Testis (tissue), 2 donors: ENCODE data around the gene ADAMTS7.

ENCODE experiments used
- POLR2A ChIP-seq: fragments of 450-650 bp; IDR thresholded peaks from one replicate; pipeline ENCODE4 v1.6.1; 2017; ENCODE audit warnings: antibody characterized with exemption, mild to moderate bottlenecking, moderate library complexity
- TF ChIP-seq, protein P1 (sequence below), 3 experiments: fragments of 450-650 bp in 2 of 3; fragments of 200-600 bp in 1 of 3; sonication (generic) in 1 of 3; IDR thresholded peaks; one replicate each; pipeline ENCODE4 v1.5.1; 2016 to 2019; ENCODE audit warnings: antibody characterized with exemption in 3 of 3, mild to moderate bottlenecking in 2 of 3, moderate library complexity in 1 of 3

DNA sequence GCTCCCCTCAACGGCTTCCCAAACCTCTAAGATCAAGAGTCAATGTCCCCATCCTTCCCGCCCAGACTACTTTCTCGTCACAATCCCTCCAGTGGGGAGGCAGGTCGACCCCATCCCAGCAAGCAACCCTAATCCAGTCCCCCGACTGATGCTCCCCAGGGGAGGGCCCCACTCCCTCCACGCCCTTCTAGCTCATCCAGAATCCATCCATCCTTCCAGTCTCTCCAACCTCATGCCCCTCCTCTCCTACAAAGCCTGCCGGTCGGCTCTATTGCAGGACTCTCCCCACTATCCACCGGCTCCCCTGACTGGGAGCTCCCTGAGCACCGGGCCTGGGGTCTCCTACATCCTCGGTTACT is 1.3 kb downstream of the ADAMTS7 start:
- TF ChIP-seq, protein P1, sequence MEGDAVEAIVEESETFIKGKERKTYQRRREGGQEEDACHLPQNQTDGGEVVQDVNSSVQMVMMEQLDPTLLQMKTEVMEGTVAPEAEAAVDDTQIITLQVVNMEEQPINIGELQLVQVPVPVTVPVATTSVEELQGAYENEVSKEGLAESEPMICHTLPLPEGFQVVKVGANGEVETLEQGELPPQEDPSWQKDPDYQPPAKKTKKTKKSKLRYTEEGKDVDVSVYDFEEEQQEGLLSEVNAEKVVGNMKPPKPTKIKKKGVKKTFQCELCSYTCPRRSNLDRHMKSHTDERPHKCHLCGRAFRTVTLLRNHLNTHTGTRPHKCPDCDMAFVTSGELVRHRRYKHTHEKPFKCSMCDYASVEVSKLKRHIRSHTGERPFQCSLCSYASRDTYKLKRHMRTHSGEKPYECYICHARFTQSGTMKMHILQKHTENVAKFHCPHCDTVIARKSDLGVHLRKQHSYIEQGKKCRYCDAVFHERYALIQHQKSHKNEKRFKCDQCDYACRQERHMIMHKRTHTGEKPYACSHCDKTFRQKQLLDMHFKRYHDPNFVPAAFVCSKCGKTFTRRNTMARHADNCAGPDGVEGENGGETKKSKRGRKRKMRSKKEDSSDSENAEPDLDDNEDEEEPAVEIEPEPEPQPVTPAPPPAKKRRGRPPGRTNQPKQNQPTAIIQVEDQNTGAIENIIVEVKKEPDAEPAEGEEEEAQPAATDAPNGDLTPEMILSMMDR (IDR thresholded peaks at IDR 0.05): no peak
- TF ChIP-seq POLR2A: no peak
